IMR-90 (cell line): Measurements from ENCODE around the gene STX8. TPM values are rescaled to one million over a fixed set of nuclear protein-coding genes. Genes with fewer than 3 reads are reported as not detected.

Experiments
- ATAC-seq: fragments of 200-7000 bp; cut with Tn5 transposase; 2 replicates; pipeline ENCODE4 v1.9.1; 2020; ENCODE audit warnings: low read depth, mild to moderate bottlenecking, moderate library complexity
- BruUV-seq: library from RNA; stranded (reverse); fragments of 400-500 nt; replicated peaks from 2 replicates; lab custom pipeline; 2021; lab: Mats Ljungman, UMichigan
- CTCF ChIA-PET: fragments of 300-600 bp; formaldehyde crosslinking; extraction: SDS; loops from one replicate; lab custom pipeline; 2021; ENCODE audit warnings: antibody characterized with exemption; lab: Yijun Ruan, JAX
- POLR2A ChIA-PET: fragments of 300-600 bp; sonication (Branson Sonifier 250); formaldehyde crosslinking; loops from one replicate; lab custom pipeline; 2022; ENCODE audit warnings: antibody characterized with exemption; ENCODE audit not compliant: unreplicated experiment; lab: Charles Lee
- DNase-seq: peaks from one replicate; pipeline ENCODE4 v3.0.0; 2013
- H2AFZ ChIP-seq: replicated peaks from 2 replicates; pipeline ENCODE3; 2013; ENCODE audit warnings: low read length, mild to moderate bottlenecking; ENCODE audit not compliant: poor library complexity
- H2AK5ac ChIP-seq: 2 replicates; pipeline ENCODE4 v1.6.1; 2013; ENCODE audit warnings: low read depth, low read length, inconsistent platforms
- H2AK9ac ChIP-seq: replicated peaks from 2 replicates; pipeline ENCODE3; 2013; ENCODE audit warnings: mild to moderate bottlenecking, low read depth, low read length, moderate library complexity; ENCODE audit not compliant: poor library complexity
- H2BK120ac ChIP-seq: 2 replicates; pipeline ENCODE4 v1.6.1; 2013; ENCODE audit warnings: low read depth, low read length, inconsistent platforms
- H2BK15ac ChIP-seq: 3 replicates; pipeline ENCODE4 v1.6.1; 2013; ENCODE audit warnings: low read depth, low read length, inconsistent platforms
- H2BK20ac ChIP-seq: 2 replicates; pipeline ENCODE4 v1.6.1; 2013; ENCODE audit warnings: low read depth, mild to moderate bottlenecking, inconsistent platforms, low read length, moderate library complexity
- H2BK5ac ChIP-seq: 2 replicates; pipeline ENCODE4 v1.6.1; 2013; ENCODE audit warnings: mild to moderate bottlenecking, low read depth, low read length, inconsistent platforms; ENCODE audit not compliant: poor library complexity, severe bottlenecking
- H3K14ac ChIP-seq: replicated peaks from 2 replicates; pipeline ENCODE4 v1.6.1; 2013; ENCODE audit warnings: low read depth, low read length, inconsistent platforms
- H3K18ac ChIP-seq: 2 replicates; pipeline ENCODE4 v1.6.1; 2013; ENCODE audit warnings: low read depth, low read length, control low read depth
- H3K23ac ChIP-seq: 2 replicates; pipeline ENCODE4 v1.6.1; 2013; ENCODE audit warnings: low read depth, low read length, inconsistent platforms
- H3K27ac ChIP-seq: 2 replicates; pipeline ENCODE4 v1.5.1; 2013; ENCODE audit warnings: mild to moderate bottlenecking, control low read depth, low read length; ENCODE audit not compliant: insufficient read depth
- H3K27me3 ChIP-seq: 2 replicates; pipeline ENCODE4 v1.6.1; 2013; ENCODE audit warnings: low read length; ENCODE audit not compliant: control insufficient read depth, insufficient read depth
- H3K36me3 ChIP-seq: 2 replicates; pipeline ENCODE4 v1.6.1; 2013; ENCODE audit warnings: low read length, mixed read lengths; ENCODE audit not compliant: control insufficient read depth, insufficient read depth
- H3K4ac ChIP-seq: 2 replicates; pipeline ENCODE4 v1.6.1; 2013; ENCODE audit warnings: low read depth, low read length, inconsistent platforms
- H3K4me1 ChIP-seq: 2 replicates; pipeline ENCODE4 v1.6.1; 2013; ENCODE audit warnings: low read length, mixed read lengths; ENCODE audit not compliant: control insufficient read depth, insufficient read depth
- H3K4me2 ChIP-seq: 2 replicates; pipeline ENCODE4 v1.6.1; 2013; ENCODE audit warnings: low read depth, mild to moderate bottlenecking, control low read depth, low read length, moderate library complexity
- H3K4me3 ChIP-seq: 2 replicates; pipeline ENCODE4 v1.5.1; 2013; ENCODE audit warnings: low read depth, mild to moderate bottlenecking, control low read depth, low read length, moderate library complexity; ENCODE audit not compliant: insufficient read depth
- H3K56ac ChIP-seq: 2 replicates; pipeline ENCODE4 v1.6.1; 2013; ENCODE audit warnings: low read length, inconsistent platforms; ENCODE audit not compliant: insufficient read depth; ENCODE audit errors: extremely low read depth
- H3K79me1 ChIP-seq, 2 experiments: 2 replicates each; pipeline ENCODE4 v1.6.1; 2013; ENCODE audit warnings: low read length in 2 of 2, inconsistent platforms in 1 of 2, low read depth in 1 of 2
- H3K9ac ChIP-seq: 2 replicates; pipeline ENCODE4 v1.6.1; 2013; ENCODE audit warnings: low read depth, low read length, control low read depth
- H3K9me1 ChIP-seq: 2 replicates; pipeline ENCODE4 v1.6.1; 2013; ENCODE audit warnings: low read length, inconsistent platforms; ENCODE audit not compliant: insufficient read depth
- H3K9me3 ChIP-seq: 2 replicates; pipeline ENCODE4 v1.6.1; 2013; ENCODE audit warnings: low read length; ENCODE audit not compliant: control insufficient read depth, insufficient read depth
- H4K20me1 ChIP-seq: 2 replicates; pipeline ENCODE4 v1.6.1; 2013; ENCODE audit warnings: low read length, inconsistent platforms; ENCODE audit not compliant: insufficient read depth
- H4K5ac ChIP-seq: 2 replicates; pipeline ENCODE4 v1.6.1; 2013; ENCODE audit warnings: mild to moderate bottlenecking, low read depth, low read length, control low read depth
- H4K8ac ChIP-seq, 2 experiments: 2 replicates each; pipeline ENCODE4 v1.6.1; 2013; ENCODE audit warnings: low read depth in 2 of 2, low read length in 2 of 2, control low read depth in 1 of 2, inconsistent platforms in 1 of 2
- H4K91ac ChIP-seq: 2 replicates; pipeline ENCODE4 v1.6.1; 2013; ENCODE audit warnings: low read depth, low read length, inconsistent platforms; ENCODE audit not compliant: insufficient read depth
- BHLHE40 ChIP-seq: fragments of 150-350 bp; IDR thresholded peaks from 2 replicates; pipeline ENCODE4 v1.6.1; 2016; ENCODE audit warnings: mild to moderate bottlenecking, low read depth, low read length
- CEBPB ChIP-seq: IDR thresholded peaks from 2 replicates; pipeline ENCODE4 v1.6.1; 2012; ENCODE audit warnings: low read depth, low read length, improper control_type of control experiment
- CHD1 ChIP-seq: IDR thresholded peaks from 2 replicates; pipeline ENCODE4 v1.6.1; 2012; ENCODE audit warnings: low read depth, low read length, improper control_type of control experiment
- FOS ChIP-seq: fragments of 150-350 bp; IDR thresholded peaks from 2 replicates; pipeline ENCODE4 v1.6.1; 2016; ENCODE audit warnings: low read depth, low read length
- MAFK ChIP-seq: IDR thresholded peaks from 2 replicates; pipeline ENCODE4 v1.6.1; 2012; ENCODE audit warnings: low read depth, low read length, improper control_type of control experiment
- MAZ ChIP-seq: IDR thresholded peaks from 2 replicates; pipeline ENCODE4 v1.6.1; 2012; ENCODE audit warnings: low read depth, mild to moderate bottlenecking, low read length, improper control_type of control experiment, moderate library complexity, borderline replicate concordance
- MXI1 ChIP-seq: IDR thresholded peaks from 2 replicates; pipeline ENCODE4 v1.6.1; 2012; ENCODE audit warnings: low read depth, mild to moderate bottlenecking, low read length, moderate library complexity, borderline replicate concordance
- NFE2L2 ChIP-seq: fragments of 150-350 bp; IDR thresholded peaks from 2 replicates; pipeline ENCODE4 v1.6.1; 2016; ENCODE audit warnings: low read depth, mild to moderate bottlenecking, low read length
- POLR2A ChIP-seq: IDR thresholded peaks from 2 replicates; pipeline ENCODE4 v1.6.1; 2012; ENCODE audit warnings: mild to moderate bottlenecking, low read depth, low read length
- RAD21 ChIP-seq: IDR thresholded peaks from 2 replicates; pipeline ENCODE4 v1.6.1; 2012; ENCODE audit warnings: low read length, improper control_type of control experiment
- RCOR1 ChIP-seq: IDR thresholded peaks from 2 replicates; pipeline ENCODE4 v1.6.1; 2012; ENCODE audit warnings: mild to moderate bottlenecking, low read length, improper control_type of control experiment; ENCODE audit not compliant: insufficient replicate concordance
- RFX5 ChIP-seq: IDR thresholded peaks from 2 replicates; pipeline ENCODE4 v1.8.0; 2012; ENCODE audit warnings: low read depth, mild to moderate bottlenecking, low read length, moderate library complexity
- SMC3 ChIP-seq: fragments of 150-350 bp; IDR thresholded peaks from 2 replicates; pipeline ENCODE4 v1.6.1; 2016; ENCODE audit warnings: low read depth, mild to moderate bottlenecking, antibody characterized with exemption, low read length, moderate library complexity
- WGBS, 2 experiments: methylation state at CpG; one replicate each; pipeline versions ENCODE4 v1.1.5 to v1.1.7; 2013; ENCODE audit warnings: missing lambda C conversion rate in 2 of 2; ENCODE audit not compliant: insufficient read length in 1 of 2; ENCODE audit errors: extremely low coverage in 2 of 2; 5-methylcytosine and 5-hydroxymethylcytosine counted together
- dilution Hi-C: fragments of 300-500 bp; cut with HindIII; formaldehyde crosslinking; loops from one replicate; pipeline ENCODE4 v1.14.3; 2018; ENCODE audit warnings: low sequenced_read_pairs; ENCODE audit not compliant: unreplicated experiment
- in situ Hi-C: fragments of 300-500 bp; cut with MboI; formaldehyde crosslinking; loops from 3 replicates; pipeline ENCODE4 v1.14.3; 2019; ENCODE audit warnings: low sequenced_read_pairs, inconsistent platforms, mixed read lengths
- intact Hi-C: fragments of 100-400 bp; cut with micrococcal nuclease; formaldehyde crosslinking; loops from 2 replicates; pipeline ENCODE4 v1.10.0; 2022
- polyA plus RNA-seq, 3 experiments: library from polyadenylated mRNA; depleted of rRNA; stranded (reverse); fragments of >200 nt; gene quantifications; 2 replicates each; pipeline ENCODE4 v1.2.3, GENCODE V29; 2012; ENCODE audit warnings: low replicate concordance in 1 of 3
- total RNA-seq: library from RNA; depleted of rRNA; stranded (reverse); fragments of >200 nt; gene quantifications from 2 replicates; pipeline ENCODE4 v1.2.3, GENCODE V29; 2012
- TF ChIP-seq, protein P1 (sequence below): fragments of 150-350 bp; IDR thresholded peaks from 2 replicates; pipeline ENCODE4 v1.6.1; 2016; ENCODE audit warnings: low read depth, mild to moderate bottlenecking, low read length, moderate library complexity, borderline replicate concordance
- TF ChIP-seq, protein P2 (sequence below): conservative IDR thresholded peaks from 2 replicates; pipeline ENCODE4 v1.5.1; 2012; ENCODE audit warnings: mild to moderate bottlenecking, low read depth, low read length, improper control_type of control experiment
- TF ChIP-seq, protein P3 (sequence below): fragments of 150-350 bp; IDR thresholded peaks from 2 replicates; pipeline ENCODE4 v1.6.1; 2017; ENCODE audit warnings: mild to moderate bottlenecking, antibody characterized with exemption, low read length, low read depth

STX8 gene
- total and polyA plus RNA-seq, 2 of the 4 experiments (the other 2 are of a cell fraction), result 26.5 to 47.0 TPM

DNA sequence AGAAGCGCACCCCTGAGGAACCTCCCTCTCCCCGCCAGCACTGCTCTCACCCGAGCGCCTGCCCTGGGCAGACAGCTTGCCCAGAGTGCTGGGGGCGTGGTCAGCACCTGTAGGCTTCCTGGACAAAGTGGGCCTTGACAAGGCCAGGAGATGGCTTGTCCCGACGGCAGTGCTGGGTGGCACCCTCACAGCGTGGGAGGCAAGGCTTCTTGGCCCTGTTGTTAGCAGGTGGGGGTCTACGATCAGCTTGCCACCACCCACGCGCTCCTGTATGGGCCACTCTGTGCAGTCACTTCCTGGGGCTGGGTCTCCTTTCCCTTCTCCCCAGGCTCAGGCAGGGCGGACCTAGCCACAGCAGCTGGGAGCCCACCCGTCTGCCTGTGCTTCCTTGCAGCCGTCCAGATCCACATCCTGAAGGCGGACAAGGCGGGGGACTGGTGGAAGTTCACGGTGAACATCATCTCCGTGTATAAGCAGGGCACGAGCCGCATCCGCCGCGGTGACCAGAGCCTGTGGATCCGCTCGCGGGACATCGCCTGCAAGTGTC is 336.3 kb downstream of the STX8 start:
- Histone ChIP-seq H2AK9ac (peak overlapping the region; percentile 34), H3K36me3 (no peaks in the 10 kb centered on the region), H3K27ac (no peak overlapping the region; the same call in 1 of the 2 replicates), H3K4me2 (peak overlapping the region; percentile 86), H4K5ac (no peak overlapping the region; the same call in 1 of the 2 replicates), H3K18ac (no peak overlapping the region; the same call in 1 of the 2 replicates), H2BK5ac (no peak overlapping the region), H2AK5ac (peak overlapping the region; percentile 60), H3K56ac (no peak overlapping the region), H3K4me1 (peaks cover 23% of the 10 kb centered on the region), H2BK20ac (no peak overlapping the region), H3K79me1 (no peaks in the 10 kb centered on the region), H3K4me3 (peak overlapping the region; percentile 21; the same call in 1 of the 2 replicates), H3K23ac (peak overlapping the region; percentile 52), H3K9ac (no peak overlapping the region; the same call in 1 of the 2 replicates), H4K91ac (peak overlapping the region; percentile 34; the same call in 1 of the 2 replicates), H4K20me1 (no peaks in the 10 kb centered on the region; the same call in 1 of the 2 replicates), H3K4ac (peak overlapping the region; percentile 74), H2BK120ac (no peak overlapping the region), H3K27me3 (no peaks in the 10 kb centered on the region), H3K14ac (peak overlapping the region; percentile 72), H2AFZ (peak overlapping the region; percentile 97), H3K9me3 (no peaks in the 10 kb centered on the region), H2BK15ac (no peak overlapping the region), H3K9me1 (peaks cover 12% of the 10 kb centered on the region), H4K8ac (peak overlapping the region in 1 of 2 experiments; percentile 52; a peak in 3 of 4 replicates)
- WGBS, 2 experiments, result 46% methylated on average over 24 of the region's 27 CpGs; no CpG with 5 or more reads in 1 of the 2 experiments
- no peak for ATAC-seq
- in situ Hi-C loops (no loop called here), dilution Hi-C loops (no loop called here), intact Hi-C loops (no loop called here)
- no TSS peak for BruUV-seq
- ChIA-PET CTCF (no interaction called here), POLR2A (no interaction called here)
- TF ChIP-seq POLR2A, result no peak
- no peak for TF ChIP-seq MAZ
- TF ChIP-seq FOS, result no peak
- no peak for TF ChIP-seq CHD1
- TF ChIP-seq SMC3, result no peak
- TF ChIP-seq NFE2L2, result no peak
- TF ChIP-seq BHLHE40, result no peak
- TF ChIP-seq, protein P1, sequence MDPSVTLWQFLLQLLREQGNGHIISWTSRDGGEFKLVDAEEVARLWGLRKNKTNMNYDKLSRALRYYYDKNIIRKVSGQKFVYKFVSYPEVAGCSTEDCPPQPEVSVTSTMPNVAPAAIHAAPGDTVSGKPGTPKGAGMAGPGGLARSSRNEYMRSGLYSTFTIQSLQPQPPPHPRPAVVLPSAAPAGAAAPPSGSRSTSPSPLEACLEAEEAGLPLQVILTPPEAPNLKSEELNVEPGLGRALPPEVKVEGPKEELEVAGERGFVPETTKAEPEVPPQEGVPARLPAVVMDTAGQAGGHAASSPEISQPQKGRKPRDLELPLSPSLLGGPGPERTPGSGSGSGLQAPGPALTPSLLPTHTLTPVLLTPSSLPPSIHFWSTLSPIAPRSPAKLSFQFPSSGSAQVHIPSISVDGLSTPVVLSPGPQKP, result no peak
- TF ChIP-seq CEBPB, result no peak
- no peak for TF ChIP-seq MXI1
- no peak for TF ChIP-seq RAD21
- TF ChIP-seq RCOR1, result no peak
- no peak for TF ChIP-seq MAFK
- no peak for TF ChIP-seq RFX5
- TF ChIP-seq, protein P2, sequence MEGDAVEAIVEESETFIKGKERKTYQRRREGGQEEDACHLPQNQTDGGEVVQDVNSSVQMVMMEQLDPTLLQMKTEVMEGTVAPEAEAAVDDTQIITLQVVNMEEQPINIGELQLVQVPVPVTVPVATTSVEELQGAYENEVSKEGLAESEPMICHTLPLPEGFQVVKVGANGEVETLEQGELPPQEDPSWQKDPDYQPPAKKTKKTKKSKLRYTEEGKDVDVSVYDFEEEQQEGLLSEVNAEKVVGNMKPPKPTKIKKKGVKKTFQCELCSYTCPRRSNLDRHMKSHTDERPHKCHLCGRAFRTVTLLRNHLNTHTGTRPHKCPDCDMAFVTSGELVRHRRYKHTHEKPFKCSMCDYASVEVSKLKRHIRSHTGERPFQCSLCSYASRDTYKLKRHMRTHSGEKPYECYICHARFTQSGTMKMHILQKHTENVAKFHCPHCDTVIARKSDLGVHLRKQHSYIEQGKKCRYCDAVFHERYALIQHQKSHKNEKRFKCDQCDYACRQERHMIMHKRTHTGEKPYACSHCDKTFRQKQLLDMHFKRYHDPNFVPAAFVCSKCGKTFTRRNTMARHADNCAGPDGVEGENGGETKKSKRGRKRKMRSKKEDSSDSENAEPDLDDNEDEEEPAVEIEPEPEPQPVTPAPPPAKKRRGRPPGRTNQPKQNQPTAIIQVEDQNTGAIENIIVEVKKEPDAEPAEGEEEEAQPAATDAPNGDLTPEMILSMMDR, result no peak
- TF ChIP-seq, protein P3, sequence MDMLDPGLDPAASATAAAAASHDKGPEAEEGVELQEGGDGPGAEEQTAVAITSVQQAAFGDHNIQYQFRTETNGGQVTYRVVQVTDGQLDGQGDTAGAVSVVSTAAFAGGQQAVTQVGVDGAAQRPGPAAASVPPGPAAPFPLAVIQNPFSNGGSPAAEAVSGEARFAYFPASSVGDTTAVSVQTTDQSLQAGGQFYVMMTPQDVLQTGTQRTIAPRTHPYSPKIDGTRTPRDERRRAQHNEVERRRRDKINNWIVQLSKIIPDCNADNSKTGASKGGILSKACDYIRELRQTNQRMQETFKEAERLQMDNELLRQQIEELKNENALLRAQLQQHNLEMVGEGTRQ, result no peak
- no peak for DNase-seq
